ENCODE data around the gene ATP1B2.

- no peak for TF ChIP-seq CTCF (IDR thresholded peaks at IDR 0.05; ENCODE audit: borderline replicate concordance, extremely low read depth, low read length, poor library complexity, severe bottlenecking)
- no peak for TF ChIP-seq EZH2 (IDR thresholded peaks at IDR 0.05; ENCODE audit: borderline replicate concordance, low read depth, low read length, severe bottlenecking)
These were observed 20.7 kb upstream of the ATP1B2 start, which contains the start of gene SHBG for GRCh38 chr17:7629939-7630571.
